Measurements from ENCODE around the gene RIPK4. TPM values are rescaled to one million over a fixed set of nuclear protein-coding genes. Genes with fewer than 3 reads are reported as not detected.

The RIPK4 gene
- total and polyA plus RNA-seq, 7 experiments from 2014 or later, result 0.24 to 2.2 (median 0.41) TPM; not detected in 1

DNA sequence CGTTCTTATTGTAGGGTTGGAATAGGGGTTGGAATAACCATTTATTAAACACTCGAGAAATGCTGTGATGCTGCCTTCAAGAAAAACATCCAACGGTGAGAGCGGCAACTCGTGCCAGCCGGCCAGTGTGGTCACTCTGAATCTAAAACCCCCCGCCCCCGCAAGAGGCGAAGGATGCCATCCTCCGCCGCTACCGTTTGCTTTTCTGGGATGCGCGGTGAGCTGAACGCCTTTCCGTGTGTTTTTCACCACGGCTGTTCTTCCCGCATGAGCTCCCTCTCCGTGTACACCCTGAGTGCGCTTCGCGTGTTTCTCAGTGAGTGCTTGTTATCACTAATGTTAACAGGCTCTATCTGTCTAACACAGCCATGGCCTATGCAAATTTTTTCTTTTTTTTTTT is 42.0 kb upstream of the RIPK4 start:
- Histone ChIP-seq H3K27me3 (ENCODE audit: control insufficient read depth in 2 of 2, insufficient read depth in 2 of 2, low read length in 2 of 2) (no peaks in the 10 kb centered on the region), H3K4me1 (ENCODE audit: control insufficient read depth in 2 of 2, insufficient read depth in 2 of 2, low read length in 2 of 2) (no peaks in the 10 kb centered on the region), H3K27ac (ENCODE audit: low read depth, low read length) (no peak overlapping the region), H3K4me3 (ENCODE audit: low read length) (no peak overlapping the region), H3K9me3 (ENCODE audit: control insufficient read depth in 2 of 3, low read length in 3 of 3) (no peaks in the 10 kb centered on the region), H3K36me3 (ENCODE audit: control insufficient read depth in 2 of 3, insufficient read depth in 3 of 3, low read length in 3 of 3) (peaks cover 0 to 54% (median 4%) of the 10 kb centered on the region in 3 experiments)
- peaks cover 0 to 4% (median 0%) of the 10 kb centered on the region in 7 donors for H3K4me1 Mint-ChIP-seq
- POLR2A ChIA-PET, result no interaction called here
- CTCF ChIA-PET, result no interaction called here
- peaks cover 0 to 63% (median 19%) of the 10 kb centered on the region in 5 donors for H3K36me3 Mint-ChIP-seq
- no peak for ATAC-seq
- H3K27ac Mint-ChIP-seq, result no peak overlapping the region
- no peaks in the 10 kb centered on the region for H3K27me3 Mint-ChIP-seq
- intact Hi-C loops (cut with micrococcal nuclease), result no loop called here
- no peak for DNase-seq
- H3K9me3 Mint-ChIP-seq, result peaks cover 0 to 15% (median 0%) of the 10 kb centered on the region in 11 donors
- H3K4me3 Mint-ChIP-seq, result no peak overlapping the region

DNA sequence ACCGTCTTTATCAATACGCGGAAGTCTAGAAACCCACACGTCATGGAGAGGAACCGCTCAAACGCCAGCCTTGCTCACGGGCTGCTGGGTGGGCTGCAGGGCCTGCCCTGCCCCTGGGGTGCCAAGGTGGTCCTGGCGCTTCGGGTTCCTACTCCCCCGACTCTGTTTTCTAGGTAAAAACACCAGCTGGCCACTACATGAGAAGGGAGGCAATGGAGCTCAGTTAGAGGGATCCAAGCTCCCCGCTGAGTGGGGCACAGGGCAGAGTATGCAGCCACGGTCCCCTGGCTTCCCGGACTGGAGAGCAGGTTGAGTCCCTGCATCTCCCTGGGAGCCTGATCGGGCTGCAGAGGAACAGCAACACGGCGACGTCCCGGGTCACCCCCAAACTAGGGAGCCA is 41.2 kb upstream of the RIPK4 start:
- Mint-ChIP-seq H3K36me3 (peaks cover 0 to 62% (median 19%) of the 10 kb centered on the region in 5 donors), H3K4me3 (no peak overlapping the region), H3K27me3 (no peaks in the 10 kb centered on the region), H3K27ac (no peak overlapping the region), H3K4me1 (peaks cover 0 to 4% (median 0%) of the 10 kb centered on the region in 7 donors), H3K9me3 (peaks cover 0 to 15% (median 0%) of the 10 kb centered on the region in 11 donors)
- H3K36me3 ChIP-seq (ENCODE audit: control insufficient read depth in 2 of 3, insufficient read depth in 3 of 3, low read length in 3 of 3), result peaks cover 0 to 53% (median 4%) of the 10 kb centered on the region in 3 experiments
- intact Hi-C loops (cut with micrococcal nuclease), result no loop called here
- no peak overlapping the region for H3K4me3 ChIP-seq (ENCODE audit: low read length)
- ATAC-seq, result no peak
- H3K4me1 ChIP-seq (ENCODE audit: control insufficient read depth in 2 of 2, insufficient read depth in 2 of 2, low read length in 2 of 2), result no peaks in the 10 kb centered on the region
- H3K27ac ChIP-seq (ENCODE audit: low read depth, low read length), result no peak overlapping the region
- H3K27me3 ChIP-seq (ENCODE audit: control insufficient read depth in 2 of 2, insufficient read depth in 2 of 2, low read length in 2 of 2), result no peaks in the 10 kb centered on the region
- ChIA-PET CTCF (no interaction called here), POLR2A (no interaction called here)
- no peak for DNase-seq
- no peaks in the 10 kb centered on the region for H3K9me3 ChIP-seq (ENCODE audit: control insufficient read depth in 2 of 3, low read length in 3 of 3)

DNA sequence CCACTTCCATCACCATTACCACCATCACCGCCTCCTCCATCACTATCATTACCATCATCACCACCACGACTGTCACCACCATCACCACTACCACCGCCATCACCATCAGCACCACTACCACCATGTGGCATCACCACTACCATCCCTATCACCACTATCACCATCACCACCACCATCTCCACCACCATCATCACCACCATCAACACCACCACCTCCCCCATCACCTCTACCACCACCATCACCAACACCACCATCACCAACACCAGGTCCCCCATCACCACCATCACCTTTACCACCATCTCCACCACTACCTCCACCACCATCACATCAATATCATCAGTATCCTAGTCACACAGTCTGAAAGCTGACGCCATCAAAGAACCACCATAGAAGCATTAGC is 39.9 kb upstream of the RIPK4 start:
- intact Hi-C loops (cut with micrococcal nuclease), result no loop called here
- ChIA-PET CTCF (interaction anchor here (1.0 kb wide), 1 partner anchor 10 kb away, joined by 3 read pairs; no protein-coding TSS in a partner anchor), POLR2A (no interaction called here)

DNA sequence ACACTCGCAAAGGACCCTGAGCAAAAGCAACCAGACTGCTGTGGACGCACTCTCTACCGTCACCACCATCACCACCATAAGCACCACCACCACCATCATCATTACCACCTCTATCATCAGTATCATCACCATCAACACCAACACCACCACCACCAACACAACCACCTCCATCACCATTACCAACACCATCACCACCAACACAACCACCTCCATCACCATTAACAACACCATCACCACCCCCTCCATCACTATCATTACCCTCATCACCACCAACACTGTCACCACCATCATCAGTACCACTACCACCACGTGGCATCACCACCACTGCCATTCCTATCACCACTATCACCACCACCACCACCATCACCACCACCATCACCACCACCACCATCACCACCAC is 38.8 kb upstream of the RIPK4 start:
- Mint-ChIP-seq H3K27ac (peak overlapping the region in 1 of 9 donors; percentile 69), H3K9me3 (peaks cover 0 to 15% (median 0%) of the 10 kb centered on the region in 11 donors), H3K36me3 (peaks cover 0 to 65% (median 19%) of the 10 kb centered on the region in 5 donors), H3K4me1 (peaks cover 0 to 4% (median 0%) of the 10 kb centered on the region in 7 donors), H3K27me3 (no peaks in the 10 kb centered on the region), H3K4me3 (no peak overlapping the region)
- no peak for DNase-seq
- H3K4me3 ChIP-seq (ENCODE audit: low read length), result no peak overlapping the region
- H3K27ac ChIP-seq (ENCODE audit: low read depth, low read length), result no peak overlapping the region
- peaks cover 2 to 59% (median 5%) of the 10 kb centered on the region in 3 experiments for H3K36me3 ChIP-seq (ENCODE audit: control insufficient read depth in 2 of 3, insufficient read depth in 3 of 3, low read length in 3 of 3)
- H3K27me3 ChIP-seq (ENCODE audit: control insufficient read depth in 2 of 2, insufficient read depth in 2 of 2, low read length in 2 of 2), result no peaks in the 10 kb centered on the region
- H3K9me3 ChIP-seq (ENCODE audit: control insufficient read depth in 2 of 3, low read length in 3 of 3), result no peaks in the 10 kb centered on the region
- intact Hi-C loops (cut with micrococcal nuclease), result no loop called here
- POLR2A ChIA-PET, result no interaction called here
- CTCF ChIA-PET, result no interaction called here
- no peak for ATAC-seq
- H3K4me1 ChIP-seq (ENCODE audit: control insufficient read depth in 2 of 2, insufficient read depth in 2 of 2, low read length in 2 of 2), result no peaks in the 10 kb centered on the region

More for the DNA sequence above, 39.9 kb upstream of the RIPK4 start:
- Mint-ChIP-seq H3K27ac (peak overlapping the region in 3 of 9 donors; percentile 9 to 38 (median 17)), H3K27me3 (no peaks in the 10 kb centered on the region), H3K9me3 (peaks cover 0 to 15% (median 0%) of the 10 kb centered on the region in 11 donors), H3K4me1 (peaks cover 0 to 4% (median 0%) of the 10 kb centered on the region in 7 donors), H3K36me3 (peaks cover 0 to 61% (median 19%) of the 10 kb centered on the region in 5 donors), H3K4me3 (no peak overlapping the region)
- Histone ChIP-seq H3K36me3 (ENCODE audit: control insufficient read depth in 2 of 3, insufficient read depth in 3 of 3, low read length in 3 of 3) (peaks cover 0 to 53% (median 4%) of the 10 kb centered on the region in 3 experiments), H3K27me3 (ENCODE audit: control insufficient read depth in 2 of 2, insufficient read depth in 2 of 2, low read length in 2 of 2) (no peaks in the 10 kb centered on the region), H3K27ac (ENCODE audit: low read depth, low read length) (no peak overlapping the region), H3K4me1 (ENCODE audit: control insufficient read depth in 2 of 2, insufficient read depth in 2 of 2, low read length in 2 of 2) (no peaks in the 10 kb centered on the region), H3K4me3 (ENCODE audit: low read length) (no peak overlapping the region), H3K9me3 (ENCODE audit: control insufficient read depth in 2 of 3, low read length in 3 of 3) (no peaks in the 10 kb centered on the region)
- no peak for DNase-seq
- ATAC-seq, result no peak

DNA sequence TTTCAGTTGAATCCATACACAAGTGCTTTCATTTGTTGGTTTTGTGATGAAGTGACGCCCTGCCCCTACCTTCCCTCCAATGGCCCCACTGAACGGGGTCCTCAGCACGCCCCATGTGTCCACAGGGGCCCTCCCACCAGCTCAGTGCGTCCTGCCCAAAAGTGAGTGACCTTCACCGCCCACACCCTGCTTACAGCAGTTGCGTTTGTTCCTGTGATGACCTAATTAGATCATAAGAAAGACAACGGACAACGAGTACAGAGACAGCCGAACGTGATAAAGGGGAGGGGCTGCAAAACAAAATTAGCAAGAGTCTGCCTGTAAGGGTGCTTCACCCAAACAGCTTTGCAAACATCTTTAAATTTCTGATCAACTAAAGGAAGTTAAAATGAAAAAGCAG is 38.2 kb upstream of the RIPK4 start:
- Mint-ChIP-seq H3K27me3 (no peaks in the 10 kb centered on the region), H3K36me3 (peaks cover 0 to 67% (median 19%) of the 10 kb centered on the region in 5 donors), H3K27ac (peak overlapping the region in 1 of 9 donors; percentile 7), H3K9me3 (peaks cover 0 to 15% (median 0%) of the 10 kb centered on the region in 11 donors), H3K4me3 (no peak overlapping the region), H3K4me1 (peaks cover 0 to 4% (median 0%) of the 10 kb centered on the region in 7 donors)
- no peaks in the 10 kb centered on the region for H3K4me1 ChIP-seq (ENCODE audit: control insufficient read depth in 2 of 2, insufficient read depth in 2 of 2, low read length in 2 of 2)
- H3K9me3 ChIP-seq (ENCODE audit: control insufficient read depth in 2 of 3, low read length in 3 of 3), result no peaks in the 10 kb centered on the region
- peaks cover 0 to 59% (median 6%) of the 10 kb centered on the region in 3 experiments for H3K36me3 ChIP-seq (ENCODE audit: control insufficient read depth in 2 of 3, insufficient read depth in 3 of 3, low read length in 3 of 3)
- H3K27me3 ChIP-seq (ENCODE audit: control insufficient read depth in 2 of 2, insufficient read depth in 2 of 2, low read length in 2 of 2), result no peaks in the 10 kb centered on the region
- H3K4me3 ChIP-seq (ENCODE audit: low read length), result no peak overlapping the region
- ChIA-PET CTCF (no interaction called here), POLR2A (no interaction called here)
- intact Hi-C loops (cut with micrococcal nuclease), result no loop called here
- H3K27ac ChIP-seq (ENCODE audit: low read depth, low read length), result no peak overlapping the region
- ATAC-seq (no peak), DNase-seq (no peak)

DNA sequence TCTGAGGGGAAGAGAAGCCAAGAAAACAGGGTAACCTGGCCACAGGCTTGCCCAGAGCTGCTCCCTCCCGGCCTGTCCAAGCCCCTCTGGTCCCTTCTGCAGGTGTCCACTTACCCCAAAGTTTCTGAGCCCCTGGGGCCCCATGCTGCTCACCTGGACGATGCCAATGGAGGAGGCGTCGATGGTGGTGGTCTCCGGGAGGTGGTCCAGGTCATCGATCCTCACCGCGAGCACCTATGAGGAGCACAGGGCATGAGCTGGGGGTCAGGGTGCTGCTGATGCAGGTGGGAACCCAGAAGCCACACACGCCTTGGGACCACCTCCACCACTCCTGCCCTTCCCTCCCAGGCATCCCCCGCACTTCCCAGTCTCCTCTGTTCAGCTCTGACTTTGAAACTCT is 37.5 kb upstream of the RIPK4 start:
- Histone ChIP-seq H3K9me3 (ENCODE audit: control insufficient read depth in 2 of 3, low read length in 3 of 3) (no peaks in the 10 kb centered on the region), H3K4me3 (ENCODE audit: low read length) (no peak overlapping the region), H3K27me3 (ENCODE audit: control insufficient read depth in 2 of 2, insufficient read depth in 2 of 2, low read length in 2 of 2) (no peaks in the 10 kb centered on the region), H3K27ac (ENCODE audit: low read depth, low read length) (no peak overlapping the region), H3K4me1 (ENCODE audit: control insufficient read depth in 2 of 2, insufficient read depth in 2 of 2, low read length in 2 of 2) (no peaks in the 10 kb centered on the region), H3K36me3 (ENCODE audit: control insufficient read depth in 2 of 3, insufficient read depth in 3 of 3, low read length in 3 of 3) (peaks cover 0 to 60% (median 9%) of the 10 kb centered on the region in 3 experiments)
- peaks cover 0 to 67% (median 17%) of the 10 kb centered on the region in 5 donors for H3K36me3 Mint-ChIP-seq
- POLR2A ChIA-PET, result no interaction called here
- H3K27me3 Mint-ChIP-seq, result no peaks in the 10 kb centered on the region
- no peak for ATAC-seq
- peaks cover 0 to 4% (median 0%) of the 10 kb centered on the region in 7 donors for H3K4me1 Mint-ChIP-seq
- CTCF ChIA-PET, result no interaction called here
- no peak overlapping the region for H3K4me3 Mint-ChIP-seq
- no peak for DNase-seq
- peaks cover 0 to 15% (median 0%) of the 10 kb centered on the region in 11 donors for H3K9me3 Mint-ChIP-seq
- intact Hi-C loops (cut with micrococcal nuclease), result no loop called here
- no peak overlapping the region for H3K27ac Mint-ChIP-seq

DNA sequence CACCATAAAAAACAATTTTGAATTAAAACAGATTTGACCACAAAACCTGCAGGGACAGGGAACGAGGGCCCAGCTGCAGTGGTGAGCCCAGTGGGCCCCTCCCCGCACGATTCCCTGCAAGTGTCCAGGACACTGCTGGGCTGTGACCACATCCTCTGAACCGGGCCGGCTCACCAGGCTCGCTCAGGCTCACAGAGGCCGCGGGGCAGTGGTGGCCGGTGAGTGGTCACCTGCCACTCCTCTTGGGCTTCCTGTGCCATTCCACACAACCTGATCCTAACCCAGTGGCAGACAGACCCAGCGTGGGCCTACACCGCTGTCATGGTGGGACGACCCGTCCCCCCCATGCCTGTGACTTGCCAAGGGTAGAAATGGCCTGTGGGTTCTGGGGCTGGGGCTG is 36.5 kb upstream of the RIPK4 start:
- H3K4me3 Mint-ChIP-seq, result no peak overlapping the region
- H3K9me3 ChIP-seq (ENCODE audit: control insufficient read depth in 2 of 3, low read length in 3 of 3), result no peaks in the 10 kb centered on the region

More for the DNA sequence above, 36.5 kb upstream of the RIPK4 start:
- ChIA-PET CTCF (no interaction called here), POLR2A (no interaction called here)
- ATAC-seq (no peak), DNase-seq (no peak)
- intact Hi-C loops (cut with micrococcal nuclease), result no loop called here
- no peaks in the 10 kb centered on the region for H3K4me1 ChIP-seq (ENCODE audit: control insufficient read depth in 2 of 2, insufficient read depth in 2 of 2, low read length in 2 of 2)
- no peak overlapping the region for H3K27ac ChIP-seq (ENCODE audit: low read depth, low read length)
- Mint-ChIP-seq H3K36me3 (peaks cover 0 to 61% (median 17%) of the 10 kb centered on the region in 5 donors), H3K27me3 (no peaks in the 10 kb centered on the region), H3K27ac (no peak overlapping the region), H3K4me1 (peaks cover 0 to 4% (median 0%) of the 10 kb centered on the region in 7 donors), H3K9me3 (peaks cover 0 to 15% (median 0%) of the 10 kb centered on the region in 11 donors)
- H3K27me3 ChIP-seq (ENCODE audit: control insufficient read depth in 2 of 2, insufficient read depth in 2 of 2, low read length in 2 of 2), result no peaks in the 10 kb centered on the region
- H3K36me3 ChIP-seq (ENCODE audit: control insufficient read depth in 2 of 3, insufficient read depth in 3 of 3, low read length in 3 of 3), result peaks cover 0 to 60% (median 9%) of the 10 kb centered on the region in 3 experiments
- no peak overlapping the region for H3K4me3 ChIP-seq (ENCODE audit: low read length)
